ENCODE results near the gene MTX1. TPM values are rescaled to one million over a fixed set of nuclear protein-coding genes. Genes with fewer than 3 reads are reported as not detected.
"Not testable (repeated sequence)": the region's sequence is repeated elsewhere in the genome, so short reads cannot be mapped to it uniquely, and the experiment has no call there.

Gene MTX1
- total RNA-seq, 6 donors from 2014 or later = 23.0 to 68.4 (median 37.4) TPM

DNA sequence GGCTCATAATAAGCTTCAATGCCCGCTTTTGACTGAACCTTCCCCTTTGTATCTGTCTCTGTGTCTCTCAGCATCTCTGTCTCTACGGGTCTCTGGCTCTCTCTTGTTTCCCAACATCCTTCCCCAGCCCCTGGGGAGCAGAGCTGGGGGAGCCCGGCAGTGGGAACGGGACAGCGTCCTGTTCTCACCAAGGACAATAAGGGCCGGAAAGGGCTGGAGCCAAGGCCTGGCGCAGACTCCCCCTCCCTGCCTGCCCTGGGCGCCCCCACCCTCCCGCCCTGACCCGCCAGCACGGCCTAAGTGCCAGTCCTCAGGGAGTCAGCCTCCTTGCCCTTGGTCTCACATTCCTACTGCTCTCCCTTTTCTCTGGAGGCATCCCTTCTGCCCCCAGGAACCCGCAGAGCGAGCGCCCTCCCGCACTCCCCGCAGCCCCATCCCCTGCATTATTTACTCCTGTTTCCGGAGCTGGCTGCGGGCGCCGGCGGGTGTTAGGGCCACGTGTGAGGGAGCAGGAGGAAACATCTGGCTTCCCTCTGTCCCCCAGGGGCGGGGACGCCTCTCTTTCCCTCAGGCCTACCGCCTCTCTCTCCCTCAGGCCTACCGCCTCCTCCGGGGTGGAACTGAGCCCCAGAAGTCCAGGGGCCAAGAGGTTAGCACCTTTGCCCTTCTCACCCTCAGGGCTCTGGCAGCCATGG, 41.9 kb upstream of the MTX1 start:
- Histone ChIP-seq H3K27me3 (no peaks in the 10 kb centered on the region), H3K36me3 (peaks cover 0 to 25% (median 14%) of the 10 kb centered on the region in 4 donors), H3K9me3 (no peaks in the 10 kb centered on the region), H3K27ac (peak overlapping the region; percentile 43 to 87 (median 66)), H3K4me3 (peak overlapping the region in 1 of 4 donors; percentile 19), H3K4me1 (peaks cover 18 to 26% (median 21%) of the 10 kb centered on the region in 4 donors)
- peak; percentile 27 to 60 for TF ChIP-seq POLR2AphosphoS5 (IDR thresholded peaks at IDR 0.05)
- TF ChIP-seq EP300 (IDR thresholded peaks at IDR 0.05) = no peak
- 19 to 22% methylated on average over 22 to 24 of the region's 27 CpGs for WGBS, 2 donors
- ATAC-seq (ENCODE audit: low FRiP score in 2 of 2) = peak; percentile 48 to 64
- DNase-seq = peak in 1 of 2 donors; percentile 86

DNA sequence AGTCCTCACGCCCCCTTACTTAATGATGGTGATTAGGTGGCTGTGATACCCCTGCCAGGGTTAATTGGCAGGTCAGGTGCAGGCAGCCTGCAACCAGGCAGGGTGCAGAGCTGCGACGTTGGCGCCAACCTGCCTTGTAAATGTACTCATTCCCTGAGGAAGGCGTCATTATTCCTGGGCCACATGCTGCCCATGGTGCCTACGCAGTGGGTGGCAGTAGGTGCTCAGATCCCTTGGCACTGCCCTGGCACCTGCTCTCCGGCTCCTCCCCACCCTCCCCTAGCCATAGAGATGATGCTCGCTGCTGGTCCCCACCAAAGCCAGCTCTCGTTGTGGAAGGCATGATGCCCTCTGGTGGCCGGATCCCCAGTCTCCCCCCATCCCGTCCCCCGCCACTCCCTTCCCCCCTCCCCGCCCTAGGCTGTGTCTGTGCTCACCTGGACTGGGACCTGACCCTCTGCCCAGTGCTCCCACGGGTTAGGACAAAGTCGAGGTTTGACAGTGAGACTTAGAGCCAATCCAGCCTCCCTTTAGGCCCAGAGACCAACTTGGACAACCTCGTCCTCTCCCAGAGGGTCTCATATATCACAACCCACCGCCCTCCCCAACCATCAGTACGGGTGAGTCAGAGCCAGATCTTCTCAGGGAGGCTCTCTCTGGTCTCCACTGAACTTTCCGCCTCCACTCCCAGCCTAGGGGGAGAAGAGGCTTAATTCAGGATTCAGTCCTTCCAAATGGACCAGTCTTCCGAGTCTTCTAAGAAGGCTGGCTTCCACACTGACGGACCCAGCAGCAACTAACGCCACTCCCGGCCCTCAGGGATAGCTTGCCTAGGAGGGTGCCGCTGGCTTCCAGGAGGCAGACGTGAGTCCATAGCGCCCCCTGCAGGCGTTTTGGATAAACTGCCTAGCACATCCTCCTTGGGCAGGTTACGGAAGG, 41.1 kb upstream of the MTX1 start:
- peaks cover 0 to 25% (median 14%) of the 10 kb centered on the region in 4 donors for H3K36me3 ChIP-seq
- H3K9me3 ChIP-seq = no peaks in the 10 kb centered on the region
- TF ChIP-seq POLR2A (IDR thresholded peaks at IDR 0.05) = no peak
- TF ChIP-seq, protein P1, sequence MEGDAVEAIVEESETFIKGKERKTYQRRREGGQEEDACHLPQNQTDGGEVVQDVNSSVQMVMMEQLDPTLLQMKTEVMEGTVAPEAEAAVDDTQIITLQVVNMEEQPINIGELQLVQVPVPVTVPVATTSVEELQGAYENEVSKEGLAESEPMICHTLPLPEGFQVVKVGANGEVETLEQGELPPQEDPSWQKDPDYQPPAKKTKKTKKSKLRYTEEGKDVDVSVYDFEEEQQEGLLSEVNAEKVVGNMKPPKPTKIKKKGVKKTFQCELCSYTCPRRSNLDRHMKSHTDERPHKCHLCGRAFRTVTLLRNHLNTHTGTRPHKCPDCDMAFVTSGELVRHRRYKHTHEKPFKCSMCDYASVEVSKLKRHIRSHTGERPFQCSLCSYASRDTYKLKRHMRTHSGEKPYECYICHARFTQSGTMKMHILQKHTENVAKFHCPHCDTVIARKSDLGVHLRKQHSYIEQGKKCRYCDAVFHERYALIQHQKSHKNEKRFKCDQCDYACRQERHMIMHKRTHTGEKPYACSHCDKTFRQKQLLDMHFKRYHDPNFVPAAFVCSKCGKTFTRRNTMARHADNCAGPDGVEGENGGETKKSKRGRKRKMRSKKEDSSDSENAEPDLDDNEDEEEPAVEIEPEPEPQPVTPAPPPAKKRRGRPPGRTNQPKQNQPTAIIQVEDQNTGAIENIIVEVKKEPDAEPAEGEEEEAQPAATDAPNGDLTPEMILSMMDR (IDR thresholded peaks at IDR 0.05) = peak; percentile 86 to 94 (median 90)
- DNase-seq (peak; percentile 50 to 93), ATAC-seq (ENCODE audit: low FRiP score in 2 of 2) (peak; percentile 89 to 91)
- H3K27me3 ChIP-seq = no peaks in the 10 kb centered on the region
- 7% methylated on average over 9 to 25 of the region's 28 CpGs for WGBS, 2 donors
- peak overlapping the region; percentile 43 to 87 (median 66) for H3K27ac ChIP-seq
- H3K4me3 ChIP-seq = peak overlapping the region in 2 of 4 donors; percentile 12 to 19
- H3K4me1 ChIP-seq = peaks cover 24 to 32% (median 26%) of the 10 kb centered on the region in 4 donors

DNA sequence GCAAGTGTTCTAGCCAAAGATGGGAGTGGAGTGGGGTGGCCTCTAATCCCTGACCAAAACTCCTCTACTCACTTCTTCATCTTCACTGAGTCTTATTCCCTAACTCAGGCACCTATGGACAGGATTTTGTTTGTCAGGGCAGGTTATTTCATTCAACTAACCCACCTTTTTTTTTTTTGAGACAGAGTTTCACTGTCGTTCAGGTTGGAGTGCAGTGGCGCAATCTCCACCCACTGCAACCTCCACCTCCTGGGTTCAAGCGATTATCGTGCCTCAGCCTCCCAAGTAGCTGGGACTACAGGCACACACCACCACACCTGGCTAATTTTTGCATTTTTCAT, 40.4 kb upstream of the MTX1 start:
- ATAC-seq (ENCODE audit: low FRiP score in 2 of 2); H3K4me3 ChIP-seq; DNase-seq; H3K27ac ChIP-seq; H3K9me3 ChIP-seq; H3K27me3 ChIP-seq: not testable (repeated sequence)
- Histone ChIP-seq H3K4me1 (peaks cover 27 to 32% (median 29%) of the 10 kb centered on the region in 4 donors), H3K36me3 (peaks cover 0 to 25% (median 14%) of the 10 kb centered on the region in 4 donors)
- 34 to 47% methylated on average over 4 of the region's 4 CpGs for WGBS, 2 donors

DNA sequence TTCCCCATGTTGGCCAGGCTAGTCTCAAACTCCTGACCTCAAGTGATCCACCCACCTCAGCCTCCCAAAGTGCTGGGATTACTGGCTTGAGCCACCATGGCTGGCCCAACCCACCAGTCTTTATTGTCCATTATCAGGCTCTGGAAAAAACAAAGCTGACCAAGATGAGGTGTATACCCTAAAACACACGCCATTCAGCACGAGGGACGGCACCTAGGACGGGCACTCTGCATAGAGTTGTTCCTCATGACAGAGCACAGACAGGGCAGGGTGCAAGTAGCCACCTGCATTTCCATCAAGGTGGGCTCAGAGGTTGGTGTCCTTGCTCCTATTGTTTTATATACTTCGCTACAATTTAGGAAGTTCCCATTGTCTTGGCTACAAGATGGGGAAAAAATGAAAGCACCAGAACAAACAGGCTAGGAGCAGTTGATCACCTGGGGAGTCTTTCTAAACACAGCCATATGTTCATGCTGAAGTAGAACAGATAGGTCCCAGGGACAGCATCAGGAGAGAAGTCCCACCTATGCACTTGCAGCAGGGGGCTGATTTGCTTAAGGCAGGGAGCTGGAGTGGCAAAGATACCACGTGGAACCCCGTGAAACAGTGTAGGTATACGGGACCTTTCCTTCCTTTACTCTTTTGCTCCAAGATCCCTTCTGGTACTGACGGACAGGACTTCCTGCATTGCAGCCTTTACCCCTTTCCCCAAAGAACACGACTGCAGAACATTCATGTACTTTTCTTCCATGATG, 39.9 kb upstream of the MTX1 start:
- ATAC-seq (ENCODE audit: low FRiP score in 2 of 2) (no peak), DNase-seq (no peak)
- peaks cover 32 to 36% (median 34%) of the 10 kb centered on the region in 4 donors for H3K4me1 ChIP-seq
- peaks cover 0 to 2% (median 0%) of the 10 kb centered on the region in 4 donors for H3K27me3 ChIP-seq
- no peaks in the 10 kb centered on the region for H3K9me3 ChIP-seq
- no peak overlapping the region for H3K27ac ChIP-seq
- TF ChIP-seq EP300 (IDR thresholded peaks at IDR 0.05) = no peak
- TF ChIP-seq POLR2A (IDR thresholded peaks at IDR 0.05) = no peak
- TF ChIP-seq, protein P1 (IDR thresholded peaks at IDR 0.05) = no peak
- H3K4me3 ChIP-seq = no peak overlapping the region
- WGBS, 2 donors = 89 to 92% methylated on average over 10 of the region's 10 CpGs
- peaks cover 0 to 25% (median 14%) of the 10 kb centered on the region in 4 donors for H3K36me3 ChIP-seq

DNA sequence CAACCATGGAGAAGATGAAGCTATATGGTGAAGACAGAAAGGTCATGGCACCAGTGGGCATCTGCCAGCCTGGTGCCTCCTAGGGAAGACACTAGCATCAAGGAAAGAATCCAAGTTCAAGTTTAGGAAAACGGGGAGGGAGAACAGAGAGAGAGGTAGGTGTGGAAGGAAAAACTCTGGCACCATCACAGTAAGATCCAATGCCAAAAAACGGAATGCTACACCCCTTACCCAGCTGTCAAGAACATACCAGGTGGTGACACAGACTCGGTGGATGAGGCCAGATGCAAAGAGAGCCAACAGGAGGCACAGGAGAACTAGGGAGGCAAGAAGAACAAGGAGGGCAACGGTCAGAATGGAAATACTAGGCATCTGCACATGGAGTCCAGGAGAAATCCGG, 39.0 kb upstream of the MTX1 start:
- no peak overlapping the region for H3K4me3 ChIP-seq
- H3K27me3 ChIP-seq = peaks cover 0 to 7% (median 2%) of the 10 kb centered on the region in 4 donors
- ATAC-seq (ENCODE audit: low FRiP score in 2 of 2) (no peak), DNase-seq (no peak)
- peaks cover 41 to 45% (median 43%) of the 10 kb centered on the region in 4 donors for H3K4me1 ChIP-seq
- H3K9me3 ChIP-seq = no peaks in the 10 kb centered on the region
- H3K27ac ChIP-seq = no peak overlapping the region
- TF ChIP-seq, protein P1 (IDR thresholded peaks at IDR 0.05) = no peak
- TF ChIP-seq POLR2A (IDR thresholded peaks at IDR 0.05) (no peak), EP300 (IDR thresholded peaks at IDR 0.05) (no peak), POLR2AphosphoS5 (IDR thresholded peaks at IDR 0.05) (no peak)
- peaks cover 0 to 25% (median 14%) of the 10 kb centered on the region in 4 donors for H3K36me3 ChIP-seq
- WGBS, 2 donors = 70 to 82% methylated on average over 5 of the region's 5 CpGs

Data from upper lobe of left lung (tissue), 6 donors.